AG04450 (cell line): ENCODE measurements around the gene RABGEF1. TPM values are rescaled to one million over a fixed set of nuclear protein-coding genes. Genes with fewer than 3 reads are reported as not detected.
"Not testable (repeated sequence)": the region's sequence is repeated elsewhere in the genome, so short reads cannot be mapped to it uniquely, and the experiment has no call there.

ENCODE experiments used
- CTCF ChIA-PET: fragments of 300-600, 350-600 bp; formaldehyde crosslinking; extraction: SDS; loops from one replicate; lab custom pipeline; 2022; ENCODE audit warnings: antibody characterized with exemption, inconsistent platforms; lab: Charles Lee
- POLR2A ChIA-PET: fragments of 350-600 bp; formaldehyde crosslinking; extraction: SDS; loops from one replicate; lab custom pipeline; 2021; ENCODE audit warnings: antibody characterized with exemption, inconsistent platforms; lab: Yijun Ruan, JAX
- DNase-seq: peaks from one replicate; pipeline ENCODE4 v3.0.0-alpha.2; 2011; ENCODE audit warnings: low read depth, low spot score
- H3K27ac ChIP-seq: one replicate; pipeline ENCODE4 v1.5.1; 2012; ENCODE audit warnings: low read depth, low read length, control low read depth
- H3K27me3 ChIP-seq: one replicate; pipeline ENCODE4 v1.6.0; 2012; ENCODE audit warnings: low read length; ENCODE audit not compliant: control insufficient read depth, insufficient read depth
- H3K4me3 ChIP-seq: 2 replicates; pipeline ENCODE4 v1.5.1; 2011; ENCODE audit warnings: mild to moderate bottlenecking, low read depth, low read length, control low read depth
- H3K9me3 ChIP-seq: 2 replicates; pipeline ENCODE4 v1.5.1; 2012; ENCODE audit warnings: low read length; ENCODE audit not compliant: control insufficient read depth, insufficient read depth
- CTCF ChIP-seq: IDR thresholded peaks from 2 replicates; pipeline ENCODE4 v1.5.1; 2011; ENCODE audit warnings: low read depth, low read length, control low read depth, inconsistent platforms
- polyA plus RNA-seq: library from polyadenylated mRNA; depleted of rRNA; stranded (reverse); fragments of >200 nt; gene quantifications from 2 replicates; pipeline ENCODE4 v1.2.3, GENCODE V29; 2011

RABGEF1 gene
- polyA plus RNA-seq, 1 experiment: 27.1 TPM

GRCh38 chr7:66837661-66838060 is 97.1 kb downstream of the RABGEF1 start:
- Histone ChIP-seq H3K9me3 (peaks cover 9% of the 10 kb centered on the region), H3K27me3 (no peaks in the 10 kb centered on the region), H3K27ac (no peak overlapping the region), H3K4me3 (no peak overlapping the region)
- CTCF ChIA-PET: no interaction called here
- no peak for TF ChIP-seq CTCF
- POLR2A ChIA-PET: no interaction called here
- DNase-seq: no peak

GRCh38 chr7:66839814-66840213 is 99.3 kb downstream of the RABGEF1 start:
- Histone ChIP-seq H3K27ac (no peak overlapping the region), H3K4me3 (no peak overlapping the region), H3K27me3 (no peaks in the 10 kb centered on the region), H3K9me3 (peaks cover 9% of the 10 kb centered on the region)
- no peak for TF ChIP-seq CTCF
- DNase-seq: no peak
- ChIA-PET POLR2A (no interaction called here), CTCF (no interaction called here)

GRCh38 chr7:66840316-66840715 is 99.8 kb downstream of the RABGEF1 start:
- no peaks in the 10 kb centered on the region for H3K27me3 ChIP-seq
- H3K4me3 ChIP-seq: no peak overlapping the region
- TF ChIP-seq CTCF: no peak
- no peak overlapping the region for H3K27ac ChIP-seq
- H3K9me3 ChIP-seq: peaks cover 9% of the 10 kb centered on the region
- ChIA-PET POLR2A (no interaction called here), CTCF (no interaction called here)
- no peak for DNase-seq

- ChIA-PET POLR2A (no interaction called here), CTCF (no interaction called here)
- DNase-seq: no peak
Measured at GRCh38 chr7:66841898-66842297, 101.4 kb downstream of the RABGEF1 start.

GRCh38 chr7:66843492-66843891 is 103.0 kb downstream of the RABGEF1 start:
- H3K9me3 ChIP-seq, H3K4me3 ChIP-seq, DNase-seq, H3K27ac ChIP-seq, H3K27me3 ChIP-seq, POLR2A ChIA-PET, CTCF ChIA-PET: not testable (repeated sequence)

More at GRCh38 chr7:66841898-66842297, 101.4 kb downstream of the RABGEF1 start:
- TF ChIP-seq CTCF: no peak
- Histone ChIP-seq H3K27me3 (no peaks in the 10 kb centered on the region), H3K9me3 (peaks cover 4% of the 10 kb centered on the region; the same call in 1 of the 2 replicates), H3K4me3 (no peak overlapping the region), H3K27ac (no peak overlapping the region)
